HepG2 (cell line): ENCODE data around the gene GPR55. TPM values are rescaled to one million over a fixed set of nuclear protein-coding genes. Genes with fewer than 3 reads are reported as not detected.

Source experiments
- BHLHE40 ChIP-seq: IDR thresholded peaks from 2 replicates; pipeline ENCODE4 v1.6.1; 2011; ENCODE audit warnings: low read length, improper control_type of control experiment
- FOXK2 ChIP-seq: fragments of 450-650 bp; IDR thresholded peaks from 2 replicates; pipeline ENCODE4 v1.6.1; 2016
- GTF2F1 ChIP-seq: fragments of 150-350 bp; IDR thresholded peaks from 2 replicates; pipeline ENCODE4 v1.6.1; 2014; ENCODE audit warnings: low read length
- HOMEZ ChIP-seq: IDR thresholded peaks from 2 replicates; pipeline ENCODE4 v1.6.1; 2016; ENCODE audit warnings: low read depth
- PATZ1 ChIP-seq: sonication (generic); formaldehyde crosslinking; IDR thresholded peaks from 2 replicates; pipeline ENCODE4 v1.4.0; 2020; ENCODE audit warnings: missing genetic modification reagents
- PAWR ChIP-seq: sonication (generic); formaldehyde crosslinking; IDR thresholded peaks from 2 replicates; pipeline ENCODE4 v1.4.0; 2020; ENCODE audit warnings: missing genetic modification reagents, mild to moderate bottlenecking, borderline replicate concordance
- REPIN1 ChIP-seq: sonication (generic); formaldehyde crosslinking; IDR thresholded peaks from 2 replicates; pipeline ENCODE4 v1.8.0; 2022; ENCODE audit warnings: missing genetic modification reagents, low read depth, mild to moderate bottlenecking, borderline replicate concordance
- SAP130 ChIP-seq: IDR thresholded peaks from 2 replicates; pipeline ENCODE4 v1.6.1; 2016; ENCODE audit warnings: low read depth
- ZFY ChIP-seq: sonication (generic); formaldehyde crosslinking; IDR thresholded peaks from 2 replicates; pipeline ENCODE4 v1.4.0; 2020; ENCODE audit warnings: missing genetic modification reagents
- ZNF282 ChIP-seq: fragments of 450-650 bp; IDR thresholded peaks from 2 replicates; pipeline ENCODE4 v1.6.1; 2018; ENCODE audit not compliant: partially characterized antibody
- ZNF333 ChIP-seq: sonication (generic); formaldehyde crosslinking; IDR thresholded peaks from 2 replicates; pipeline ENCODE4 v1.4.0; 2020; ENCODE audit warnings: mild to moderate bottlenecking, missing genetic modification reagents, borderline replicate concordance
- ZNF687 ChIP-seq: sonication (generic); formaldehyde crosslinking; IDR thresholded peaks from 2 replicates; pipeline ENCODE4 v1.5.1; 2020; ENCODE audit warnings: mild to moderate bottlenecking, missing genetic modification reagents, moderate library complexity
- polyA plus RNA-seq, 8 experiments: library from polyadenylated mRNA; depleted of rRNA in 3 of 8; stranded (reverse) in 7 of 8; unstranded in 1 of 8; fragments of >200 nt; fragmentation: Illumina TruSeq in 4 of 8; extraction: Trizol in 4 of 8; gene quantifications; 2 replicates each; pipeline versions ENCODE4 v1.2.1 to v1.2.3, GENCODE V29; 2011 to 2016; ENCODE audit warnings: low read depth in 4 of 8, missing spikeins in 1 of 8, mixed read lengths in 1 of 8; ENCODE audit not compliant: insufficient read depth in 1 of 8
- total RNA-seq, 5 experiments: library from RNA; depleted of rRNA; stranded (reverse); fragments of >200 nt; fragmentation: Illumina TruSeq; extraction: Trizol; gene quantifications; 2 replicates each; pipeline ENCODE4 v1.2.3, GENCODE V29; 2016; ENCODE audit warnings: low read depth in 1 of 5
- TF ChIP-seq, protein P1 (sequence below): sonication (generic); formaldehyde crosslinking; IDR thresholded peaks from 2 replicates; pipeline ENCODE4 v1.4.0; 2020; ENCODE audit warnings: missing genetic modification reagents
- TF ChIP-seq, protein P2 (sequence below): sonication (generic); formaldehyde crosslinking; IDR thresholded peaks from 2 replicates; pipeline ENCODE4 v1.8.0; 2023; ENCODE audit warnings: mild to moderate bottlenecking, missing genetic modification reagents
- TF ChIP-seq, protein P3 (sequence below): sonication (generic); formaldehyde crosslinking; IDR thresholded peaks from 2 replicates; pipeline ENCODE4 v1.4.0; 2020; ENCODE audit warnings: missing genetic modification reagents

GPR55 gene
- total and polyA plus RNA-seq, 2 of the 13 experiments (the other 11 are each of a cell fraction or from before 2014, with no cell fraction given) = not detected

- TF ChIP-seq HOMEZ (CRISPR knock-in tag) (no peak), FOXK2 (peak; percentile 42; the same call in 1 of the 2 replicates), SAP130 (CRISPR knock-in tag) (peak; percentile 42; the same call in 1 of the 2 replicates), REPIN1 (CRISPR knock-in tag) (peak; percentile 37; the same call in 1 of the 2 replicates), GTF2F1 (no peak), ZNF687 (CRISPR knock-in tag) (peak; percentile 50; the same call in 1 of the 2 replicates), PATZ1 (CRISPR knock-in tag) (peak; percentile 72; the same call in 1 of the 2 replicates), ZNF333 (CRISPR knock-in tag) (0 out of 2 replicates have a peak, but pooled peaks have one; percentile 28), ZFY (CRISPR knock-in tag) (0 out of 2 replicates have a peak, but pooled peaks have one; percentile 25), PAWR (CRISPR knock-in tag) (no peak), BHLHE40 (peak; percentile 56), ZNF282 (no peak)
- TF ChIP-seq, protein P1, sequence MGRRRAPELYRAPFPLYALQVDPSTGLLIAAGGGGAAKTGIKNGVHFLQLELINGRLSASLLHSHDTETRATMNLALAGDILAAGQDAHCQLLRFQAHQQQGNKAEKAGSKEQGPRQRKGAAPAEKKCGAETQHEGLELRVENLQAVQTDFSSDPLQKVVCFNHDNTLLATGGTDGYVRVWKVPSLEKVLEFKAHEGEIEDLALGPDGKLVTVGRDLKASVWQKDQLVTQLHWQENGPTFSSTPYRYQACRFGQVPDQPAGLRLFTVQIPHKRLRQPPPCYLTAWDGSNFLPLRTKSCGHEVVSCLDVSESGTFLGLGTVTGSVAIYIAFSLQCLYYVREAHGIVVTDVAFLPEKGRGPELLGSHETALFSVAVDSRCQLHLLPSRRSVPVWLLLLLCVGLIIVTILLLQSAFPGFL (CRISPR knock-in tag) = no peak
- TF ChIP-seq, protein P2, sequence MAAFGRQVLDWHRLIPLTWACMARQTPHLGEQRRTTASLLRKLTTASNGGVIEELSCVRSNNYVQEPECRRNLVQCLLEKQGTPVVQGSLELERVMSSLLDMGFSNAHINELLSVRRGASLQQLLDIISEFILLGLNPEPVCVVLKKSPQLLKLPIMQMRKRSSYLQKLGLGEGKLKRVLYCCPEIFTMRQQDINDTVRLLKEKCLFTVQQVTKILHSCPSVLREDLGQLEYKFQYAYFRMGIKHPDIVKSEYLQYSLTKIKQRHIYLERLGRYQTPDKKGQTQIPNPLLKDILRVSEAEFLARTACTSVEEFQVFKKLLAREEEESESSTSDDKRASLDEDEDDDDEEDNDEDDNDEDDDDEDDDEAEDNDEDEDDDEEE (CRISPR knock-in tag) = 0 out of 2 replicates have a peak, but pooled peaks have one; percentile 44
- TF ChIP-seq, protein P3, sequence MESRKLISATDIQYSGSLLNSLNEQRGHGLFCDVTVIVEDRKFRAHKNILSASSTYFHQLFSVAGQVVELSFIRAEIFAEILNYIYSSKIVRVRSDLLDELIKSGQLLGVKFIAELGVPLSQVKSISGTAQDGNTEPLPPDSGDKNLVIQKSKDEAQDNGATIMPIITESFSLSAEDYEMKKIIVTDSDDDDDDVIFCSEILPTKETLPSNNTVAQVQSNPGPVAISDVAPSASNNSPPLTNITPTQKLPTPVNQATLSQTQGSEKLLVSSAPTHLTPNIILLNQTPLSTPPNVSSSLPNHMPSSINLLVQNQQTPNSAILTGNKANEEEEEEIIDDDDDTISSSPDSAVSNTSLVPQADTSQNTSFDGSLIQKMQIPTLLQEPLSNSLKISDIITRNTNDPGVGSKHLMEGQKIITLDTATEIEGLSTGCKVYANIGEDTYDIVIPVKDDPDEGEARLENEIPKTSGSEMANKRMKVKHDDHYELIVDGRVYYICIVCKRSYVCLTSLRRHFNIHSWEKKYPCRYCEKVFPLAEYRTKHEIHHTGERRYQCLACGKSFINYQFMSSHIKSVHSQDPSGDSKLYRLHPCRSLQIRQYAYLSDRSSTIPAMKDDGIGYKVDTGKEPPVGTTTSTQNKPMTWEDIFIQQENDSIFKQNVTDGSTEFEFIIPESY (CRISPR knock-in tag) = peak; percentile 67; the same call in 1 of the 2 replicates
These were observed 59.0 kb downstream of the GPR55 start (continued) for GRCh38 chr2:230865766-230866755.
